B cell (primary cell): ENCODE data around the gene FANCC.

Experiments
- CTCF ChIP-seq: fragments of 200-600 bp; IDR thresholded peaks from one replicate; pipeline ENCODE4 v1.8.0; 2022; ENCODE audit warnings: antibody characterized with exemption, mild to moderate bottlenecking
- EZH2 ChIP-seq: IDR thresholded peaks from 2 replicates; pipeline ENCODE4 v1.6.1; 2012; ENCODE audit warnings: borderline replicate concordance, low read depth, mild to moderate bottlenecking, moderate library complexity, low read length; ENCODE audit not compliant: insufficient read depth, poor library complexity, severe bottlenecking

GRCh38 chr9:95237336-95237735, 80.2 kb downstream of the FANCC start:
- TF ChIP-seq CTCF = no peak
- TF ChIP-seq EZH2 = no peak
